Motor neuron (in vitro differentiated cells): ENCODE data around the gene RHNO1. TPM values are rescaled to one million over a fixed set of nuclear protein-coding genes. Genes with fewer than 3 reads are reported as not detected.

ENCODE experiments used
- ATAC-seq, 8 experiments: fragments of 200-7000 bp; cut with Tn5 transposase; replicated peaks in 6 of 8; 2 replicates each; pipeline ENCODE4 v1.8.0; 2021; ENCODE audit warnings: mild to moderate bottlenecking in 8 of 8, moderate library complexity in 8 of 8
- H3K27ac ChIP-seq, 2 donors: fragments of 250-450 bp; sonication (Bioruptor Pico); 2 replicates each; pipeline ENCODE4 v1.9.0; 2021; ENCODE audit warnings: antibody characterized with exemption in 2 of 2, mild to moderate bottlenecking in 2 of 2, moderate library complexity in 1 of 2
- H3K4me1 ChIP-seq, 2 donors: fragments of 250-450 bp; sonication (Bioruptor Pico); replicated peaks in 1 of 2; 2 replicates each; pipeline ENCODE4 v1.6.1; 2021; ENCODE audit warnings: antibody characterized with exemption in 2 of 2, mild to moderate bottlenecking in 2 of 2, moderate library complexity in 1 of 2
- H3K4me3 ChIP-seq, 5 donors: fragments of 250-450 bp; sonication (Bioruptor Pico); 2 replicates each; pipeline ENCODE4 v1.9.0; 2021; ENCODE audit warnings: antibody characterized with exemption in 5 of 5, mild to moderate bottlenecking in 5 of 5, moderate library complexity in 4 of 5
- WGBS, 10 experiments: fragments of 450-650 bp; shearing (Covaris generic); methylation state at CpG; one replicate each; pipeline ENCODE4 v1.0.0; 2022; 5-methylcytosine and 5-hydroxymethylcytosine counted together
- in situ Hi-C, 9 experiments: fragments of 400-800 bp; cut with MboI; loops; one replicate each; pipeline ENCODE4 v1.15.0; 2021; ENCODE audit warnings: low sequenced_read_pairs in 9 of 9, low pct_unique_long_range_greater_than_20kb in 2 of 9; ENCODE audit not compliant: unreplicated experiment in 9 of 9
- total RNA-seq, 8 experiments: library from RNA; unstranded; fragments of 300-600 nt; gene quantifications; 2 replicates each; pipeline versions ENCODE4 v1.2.3 to v1.2.4, GENCODE V29; 2022

Gene RHNO1
- total RNA-seq, 8 experiments from 2014 or later: 9.8 to 37.6 (median 28.9) TPM

GRCh38 chr12:2924019-2924418 is 47.0 kb downstream of the RHNO1 start:
- in situ Hi-C loops: no loop called here
- Histone ChIP-seq H3K4me3 (no peak overlapping the region), H3K27ac (no peak overlapping the region), H3K4me1 (no peaks in the 10 kb centered on the region)
- WGBS, 10 experiments: 63 to 100% (median 97%) methylated on average over 1 to 3 of the region's 3 CpGs; no CpG with 5 or more reads in 2 of the 10 experiments
- no peak for ATAC-seq

- Histone ChIP-seq H3K4me1 (no peaks in the 10 kb centered on the region), H3K27ac (no peak overlapping the region), H3K4me3 (no peak overlapping the region)
- in situ Hi-C loops: no loop called here
- 41 to 100% (median 81%) methylated on average over 1 to 6 of the region's 6 CpGs for WGBS, 10 experiments
- ATAC-seq: no peak
Measured at GRCh38 chr12:2925322-2925995, 48.4 kb downstream of the RHNO1 start.

GRCh38 chr12:2930865-2931264 is 53.8 kb downstream of the RHNO1 start:
- no peak for ATAC-seq
- 0 to 100% (median 88%) methylated on average over 1 to 6 of the region's 8 CpGs for WGBS, 10 experiments
- in situ Hi-C loops: no loop called here

GRCh38 chr12:2933586-2933985 is 56.6 kb downstream of the RHNO1 start:
- Histone ChIP-seq H3K4me1 (no peaks in the 10 kb centered on the region), H3K4me3 (no peak overlapping the region), H3K27ac (no peak overlapping the region)
- in situ Hi-C loops: no loop called here
- WGBS, 10 experiments: 90 to 100% (median 97%) methylated on average over 1 to 6 of the region's 6 CpGs; no CpG with 5 or more reads in 1 of the 10 experiments
- no peak for ATAC-seq

More at GRCh38 chr12:2930865-2931264, 53.8 kb downstream of the RHNO1 start:
- Histone ChIP-seq H3K4me3 (no peak overlapping the region), H3K4me1 (no peaks in the 10 kb centered on the region), H3K27ac (no peak overlapping the region)

GRCh38 chr12:2934371-2934770 is 57.3 kb downstream of the RHNO1 start:
- ATAC-seq: no peak
- no peaks in the 10 kb centered on the region for H3K4me1 ChIP-seq
- H3K4me3 ChIP-seq: no peak overlapping the region
- in situ Hi-C loops: no loop called here
- H3K27ac ChIP-seq: no peak overlapping the region
- WGBS, 10 experiments: 90 to 100% (median 95%) methylated on average over 1 to 5 of the region's 6 CpGs; no CpG with 5 or more reads in 2 of the 10 experiments

GRCh38 chr12:2936301-2936700 is 59.3 kb downstream of the RHNO1 start:
- Histone ChIP-seq H3K4me3 (no peak overlapping the region), H3K27ac (no peak overlapping the region), H3K4me1 (no peaks in the 10 kb centered on the region)
- in situ Hi-C loops: no loop called here
- WGBS, 10 experiments: 83 to 100% (median 94%) methylated on average over 1 to 6 of the region's 11 CpGs; no CpG with 5 or more reads in 2 of the 10 experiments
- ATAC-seq: no peak

GRCh38 chr12:2937500-2937899 is 60.5 kb downstream of the RHNO1 start:
- in situ Hi-C loops: no loop called here
- no peak overlapping the region for H3K4me3 ChIP-seq
- no peak overlapping the region for H3K27ac ChIP-seq
- WGBS, 10 experiments: 39 to 100% (median 94%) methylated on average over 1 to 2 of the region's 3 CpGs; no CpG with 5 or more reads in 2 of the 10 experiments
- no peaks in the 10 kb centered on the region for H3K4me1 ChIP-seq
- no peak for ATAC-seq

Other genes starting within 250 kb of the RHNO1 start
- 100 to 1,000 TPM in 5 of 8 experiments, 10 to 100 TPM in 3; 45.3 to 127 (median 103) TPM for gene FKBP4, start 82.3 kb upstream of the RHNO1 start, total RNA-seq
- gene ITFG2, start 64.6 kb upstream of the RHNO1 start, total RNA-seq: 10 to 100 TPM; 14.9 to 44.7 (median 19.5) TPM
- 1 to 10 TPM in 7 of 8 experiments, under 1 TPM in 1; 1.00 to 4.1 (median 1.7) TPM for gene NRIP2, start 42.2 kb upstream of the RHNO1 start, total RNA-seq
- gene TEX52, start 20.2 kb upstream of the RHNO1 start, total RNA-seq: 1 to 10 TPM in 2 of 8 experiments, under 1 TPM in 3, not detected in 3; 0.16 to 1.5 (median 0.29) TPM
- gene FOXM1, start within 50 bp of the RHNO1 start, total RNA-seq: 10 to 100 TPM in 3 of 8 experiments, 1 to 10 TPM in 3, under 1 TPM in 2; 0.76 to 37.9 (median 1.4) TPM
- gene TULP3, start 13.7 kb downstream of the RHNO1 start, total RNA-seq: 10 to 100 TPM; 11.7 to 25.1 (median 15.4) TPM
- gene TEAD4, start 82.2 kb downstream of the RHNO1 start, total RNA-seq: 10 to 100 TPM in 4 of 8 experiments, 1 to 10 TPM in 3, under 1 TPM in 1; 0.98 to 21.0 (median 9.1) TPM
- gene TSPAN9, start 200.2 kb downstream of the RHNO1 start, total RNA-seq: 10 to 100 TPM in 4 of 8 experiments, 1 to 10 TPM in 4; 7.9 to 35.6 (median 13.5) TPM